GM19468 (cell line): ENCODE results near the gene MAGI3.

Source experiments
- ATAC-seq: cut with Tn5 transposase; IDR thresholded peaks from one replicate; pipeline ENCODE4 v1.9.1; 2021; ENCODE audit warnings: mild to moderate bottlenecking, moderate library complexity, moderate number of reproducible peaks; ENCODE audit not compliant: unreplicated experiment; ENCODE audit errors: extremely low read depth

Gene MAGI3

GRCh38 chr1:113630340-113631327 is 240.3 kb downstream of the MAGI3 start:
- no peak for ATAC-seq

DNA sequence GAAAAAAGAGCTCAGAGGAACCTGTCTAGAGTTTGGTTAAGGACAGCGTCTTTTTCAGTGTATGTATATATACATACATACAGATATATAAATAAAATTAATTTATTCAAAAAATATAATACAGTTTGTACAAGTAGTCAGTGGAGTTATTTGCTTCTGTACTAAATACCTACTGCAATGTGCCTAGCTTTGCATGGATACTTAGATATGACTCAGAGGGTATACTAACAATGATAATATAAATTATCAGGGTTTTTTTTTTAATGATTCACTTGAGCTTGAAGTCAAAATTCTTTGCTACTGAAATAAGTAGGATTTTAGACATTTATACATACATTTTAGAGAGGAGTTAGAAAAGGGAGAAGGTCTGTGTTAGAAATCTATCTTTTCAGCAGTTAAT is 251.1 kb downstream of the MAGI3 start:
- no peak for ATAC-seq

- no peak for ATAC-seq
Measured at GRCh38 chr1:113647164-113647563, 256.8 kb downstream of the MAGI3 start.

GRCh38 chr1:113648478-113648877 is 258.2 kb downstream of the MAGI3 start:
- ATAC-seq, result no peak

DNA sequence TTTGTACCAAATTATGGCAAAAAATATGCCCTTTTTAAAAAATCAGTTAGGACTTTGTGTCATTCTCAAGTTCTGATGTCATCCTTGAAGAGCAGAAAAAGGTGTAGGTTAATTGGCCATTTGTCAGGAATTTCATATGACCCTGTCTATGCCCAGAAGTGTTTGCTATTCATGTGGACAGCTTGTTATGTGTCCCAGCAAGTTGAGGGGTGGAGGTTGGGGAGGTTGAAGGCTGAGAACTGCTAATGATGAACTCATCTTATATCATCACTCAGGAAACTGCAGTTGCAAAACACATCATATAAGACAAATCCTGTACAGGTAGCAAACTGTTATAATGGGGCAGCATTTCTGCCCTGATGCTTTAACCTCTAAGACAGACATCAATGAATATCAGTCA is 262.5 kb downstream of the MAGI3 start:
- no peak for ATAC-seq

GRCh38 chr1:113653741-113654140 is 263.4 kb downstream of the MAGI3 start:
- ATAC-seq, result no peak

DNA sequence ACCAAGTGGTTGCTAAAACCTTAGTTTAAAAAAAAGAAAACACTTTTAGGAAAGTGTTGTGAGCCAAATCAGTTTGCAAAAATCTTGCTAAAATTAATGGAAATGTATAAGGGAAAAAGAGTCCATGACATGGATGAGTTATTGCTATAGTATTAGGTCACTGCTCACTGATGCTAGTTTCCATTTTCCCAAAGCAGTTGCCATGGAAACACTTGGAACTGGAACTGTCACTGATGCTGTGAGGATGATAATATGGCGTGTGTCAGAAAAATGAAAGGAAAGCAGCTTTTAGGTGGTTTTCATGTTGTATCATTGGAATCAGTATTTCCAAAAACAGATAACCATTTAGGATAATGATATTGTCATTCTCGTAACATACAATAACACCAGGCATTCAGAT is 264.6 kb downstream of the MAGI3 start:
- no peak for ATAC-seq

- ATAC-seq, result no peak
Measured at GRCh38 chr1:113657126-113657525, 266.8 kb downstream of the MAGI3 start.

GRCh38 chr1:113657556-113658063 is 267.3 kb downstream of the MAGI3 start:
- ATAC-seq, result no peak

DNA sequence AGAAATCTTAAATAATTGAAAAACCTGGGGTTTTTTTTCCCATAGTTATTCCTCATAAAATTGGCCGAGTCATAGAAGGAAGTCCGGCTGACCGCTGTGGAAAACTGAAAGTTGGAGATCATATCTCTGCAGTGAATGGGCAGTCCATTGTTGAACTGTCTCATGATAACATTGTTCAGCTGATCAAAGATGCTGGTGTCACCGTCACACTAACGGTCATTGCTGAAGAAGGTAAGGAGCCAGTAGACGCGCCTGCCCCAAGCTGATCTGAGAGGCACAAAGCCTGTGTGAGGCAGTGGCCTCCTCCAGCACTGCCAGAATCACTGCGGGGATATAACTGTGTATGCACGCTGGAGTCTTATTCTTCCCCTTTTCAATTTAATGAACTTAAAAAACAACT is 268.7 kb downstream of the MAGI3 start:
- no peak for ATAC-seq

- ATAC-seq, result no peak
Measured at GRCh38 chr1:113659556-113659955, 269.2 kb downstream of the MAGI3 start.

DNA sequence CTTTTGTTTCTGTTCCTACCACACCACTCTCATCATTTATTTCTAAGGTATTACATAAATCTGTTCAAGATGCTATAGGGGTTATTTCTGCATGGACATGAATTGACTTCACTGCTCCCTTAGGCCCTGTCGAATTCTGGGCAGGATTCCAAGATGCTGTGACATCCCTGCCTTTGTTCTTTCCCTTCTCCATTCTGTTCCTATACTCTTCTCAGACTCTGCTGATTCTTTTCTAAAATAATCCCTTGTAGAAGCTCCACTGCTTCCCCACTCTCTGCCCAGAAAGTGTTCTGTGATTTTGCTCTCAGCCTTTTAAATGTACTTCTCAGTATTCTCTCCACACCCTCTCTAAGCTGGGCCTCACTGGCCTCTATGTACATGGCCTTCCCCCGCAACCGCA is 269.8 kb downstream of the MAGI3 start:
- ATAC-seq, result no peak

DNA sequence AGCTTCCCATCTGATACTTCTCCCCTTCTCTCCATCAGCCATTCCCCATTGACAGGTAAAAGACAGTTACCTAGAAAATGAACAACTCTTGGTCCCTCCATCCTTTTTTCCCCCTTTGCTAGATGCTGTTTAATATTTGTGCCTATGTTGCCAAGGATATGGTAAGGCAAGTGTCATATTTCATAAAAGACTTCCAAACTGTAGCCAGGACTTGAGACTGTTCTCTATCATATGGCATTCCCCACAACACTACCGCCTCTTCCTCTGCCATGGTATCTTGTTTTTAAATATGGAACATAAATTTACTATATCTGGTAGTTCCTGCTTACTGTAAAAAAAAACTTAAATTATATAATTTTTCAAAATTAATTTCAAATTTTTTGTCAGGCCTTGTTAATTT is 271.8 kb downstream of the MAGI3 start:
- ATAC-seq, result no peak

DNA sequence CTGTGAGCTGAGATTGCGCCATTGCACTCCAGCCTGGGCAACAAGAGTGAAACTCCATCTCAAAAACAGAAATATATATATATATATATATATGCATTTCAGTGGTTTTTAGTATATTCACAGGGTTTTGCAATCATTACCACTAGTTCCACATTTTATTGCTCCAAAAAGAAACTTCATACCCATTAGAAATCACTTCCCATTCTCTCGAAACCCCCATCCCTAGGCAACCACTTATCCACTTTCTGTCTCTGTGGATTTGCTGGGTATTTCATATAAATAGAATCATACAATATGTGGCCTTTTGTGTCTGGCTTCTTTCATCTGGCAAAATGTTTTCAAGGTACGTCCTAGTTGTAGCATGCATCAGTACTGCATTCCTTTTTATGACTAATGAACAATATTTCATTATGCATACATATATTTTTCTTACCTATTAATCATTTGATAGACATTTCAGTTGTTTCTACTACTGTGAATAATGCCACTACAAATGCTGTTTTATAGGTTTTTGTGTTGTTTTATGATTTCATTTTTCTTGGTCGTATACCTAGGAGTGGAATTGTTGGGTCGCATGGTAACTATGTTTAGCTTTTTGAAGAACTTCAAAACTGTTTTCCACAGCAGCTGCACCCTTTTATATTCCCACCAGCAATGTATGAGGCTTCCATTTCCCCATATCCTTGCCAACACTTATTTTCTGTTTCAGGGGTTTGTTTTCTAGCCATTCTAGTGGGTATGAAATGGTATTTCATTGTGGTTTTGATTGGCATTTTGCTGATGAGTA is 273.0 kb downstream of the MAGI3 start:
- ATAC-seq, result no peak

DNA sequence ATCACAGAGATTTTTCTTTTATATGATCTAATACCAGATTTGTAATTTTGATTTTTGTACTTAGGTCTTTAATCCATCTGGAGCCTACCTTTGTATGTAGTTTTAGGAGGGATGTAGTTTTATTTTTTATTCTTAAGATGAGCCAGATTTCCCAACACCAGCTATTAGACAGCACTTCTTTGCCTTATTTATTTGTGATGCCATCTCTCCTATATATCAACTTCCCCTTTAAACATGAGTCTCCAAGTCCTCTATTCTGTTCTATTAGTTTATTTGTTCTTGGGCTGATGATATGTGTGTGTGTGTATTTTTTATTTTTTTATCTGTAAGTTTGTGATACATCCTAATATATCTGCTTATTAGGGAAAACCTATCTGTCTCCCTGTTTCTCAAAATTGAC is 274.8 kb downstream of the MAGI3 start:
- no peak for ATAC-seq

- no peak for ATAC-seq
Measured at GRCh38 chr1:113666126-113666525, 275.8 kb downstream of the MAGI3 start.

DNA sequence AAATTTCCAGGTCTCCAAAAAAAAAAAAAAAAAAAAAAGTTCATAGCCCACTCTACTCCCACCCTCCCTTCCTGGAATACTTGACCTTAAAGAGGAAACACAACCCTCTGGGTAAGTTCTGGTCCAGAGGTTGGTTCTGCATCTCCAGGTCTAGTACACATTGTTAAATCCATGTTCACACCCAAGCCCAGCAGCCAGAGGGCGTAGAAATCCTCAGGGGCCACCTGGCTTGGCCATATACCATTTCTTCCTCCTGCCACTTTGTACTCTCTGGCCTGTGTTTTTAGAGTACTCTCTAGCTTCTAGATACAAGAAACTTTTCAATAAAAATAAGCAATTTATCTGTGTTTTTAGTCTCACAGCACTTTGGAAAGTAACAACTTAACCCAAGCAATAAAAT is 279.7 kb downstream of the MAGI3 start:
- no peak for ATAC-seq

DNA sequence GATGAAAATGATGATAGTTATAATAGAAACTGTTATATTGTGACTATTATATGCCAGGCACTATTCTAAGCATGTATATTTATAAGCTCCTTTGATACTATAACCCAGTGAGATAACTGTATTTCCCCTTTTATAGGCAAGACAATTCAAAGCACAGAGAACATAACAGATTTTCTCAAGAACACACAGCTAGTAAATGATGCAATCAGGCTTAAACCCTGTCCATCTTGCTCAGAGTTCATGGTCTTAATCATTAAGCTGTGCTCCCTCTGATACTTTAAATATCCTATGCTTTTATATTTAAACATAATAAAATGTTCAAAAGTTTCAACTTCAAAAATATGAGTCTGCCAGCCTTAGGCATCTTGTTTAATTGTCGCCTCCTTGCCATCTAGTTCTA is 280.3 kb downstream of the MAGI3 start:
- ATAC-seq, result no peak

- no peak for ATAC-seq
Measured at GRCh38 chr1:113672491-113672890, 282.2 kb downstream of the MAGI3 start.

GRCh38 chr1:113674591-113674990 is 284.3 kb downstream of the MAGI3 start:
- ATAC-seq, result no peak

DNA sequence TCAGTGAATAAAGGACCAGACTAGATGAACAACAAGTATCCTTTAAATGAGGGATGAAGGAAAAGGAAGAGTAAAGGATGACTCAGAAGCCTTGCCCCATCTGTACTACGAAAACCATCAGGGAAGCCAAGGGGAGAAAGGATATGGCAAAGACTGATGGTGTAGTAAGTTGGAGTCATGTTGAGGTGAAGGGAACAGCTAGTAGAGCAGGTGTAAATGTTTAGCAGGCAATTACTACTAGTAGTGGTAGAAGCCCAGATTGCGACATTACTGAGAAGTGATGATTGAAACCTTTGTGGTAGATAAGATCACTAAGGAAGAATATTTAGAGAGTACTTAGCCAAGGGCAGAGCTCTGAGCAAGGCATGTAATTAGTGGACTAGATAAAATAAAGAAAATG is 285.0 kb downstream of the MAGI3 start:
- no peak for ATAC-seq
